HUDEP-2 (cell line): ENCODE measurements around the gene CDH2.

Experiments used
- DNase-seq, 76 experiments: peaks; one replicate each; lab custom pipeline; 2025; ENCODE audit not compliant: unreplicated experiment in 76 of 76; lab: John Stamatoyannopoulos, UW

The CDH2 gene

DNA sequence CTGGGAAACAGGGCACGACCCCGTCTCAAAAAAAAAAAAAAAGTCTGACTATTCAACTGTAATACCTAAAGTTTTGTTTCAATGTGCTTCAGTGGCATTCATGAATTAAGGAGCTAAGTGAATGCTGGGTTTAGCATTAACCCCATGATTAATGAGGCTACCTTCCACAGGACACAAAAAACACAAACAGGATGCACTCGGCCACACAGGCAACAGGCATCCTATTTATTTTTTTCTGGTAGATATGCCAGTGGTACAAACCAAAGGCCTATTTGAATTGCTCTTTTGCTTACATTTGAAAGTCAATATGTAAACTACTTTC, 48.3 kb downstream of the CDH2 start:
- no peak for DNase-seq

- DNase-seq: no peak
Measured at GRCh38 chr18:28127763-28128658, 48.9 kb downstream of the CDH2 start.

DNA sequence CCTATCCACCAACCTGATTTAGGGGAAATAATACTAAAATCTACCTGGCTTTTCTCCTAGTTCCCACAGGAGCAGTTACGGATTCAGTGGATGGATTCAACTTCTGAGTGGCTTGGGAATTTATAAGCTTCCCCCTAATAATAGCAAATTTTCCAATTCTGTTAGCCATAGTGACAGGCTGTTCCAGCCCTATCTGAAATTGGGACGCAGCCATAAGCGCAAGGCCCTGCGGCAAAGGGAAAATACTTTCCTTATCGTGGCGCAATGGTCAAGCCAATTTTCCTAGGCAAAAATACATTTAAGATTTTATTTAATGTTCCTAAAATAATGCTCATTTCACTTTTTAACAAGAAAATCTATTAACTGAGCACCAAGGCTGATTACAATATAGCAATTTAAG, 49.7 kb downstream of the CDH2 start:
- no peak for DNase-seq

DNA sequence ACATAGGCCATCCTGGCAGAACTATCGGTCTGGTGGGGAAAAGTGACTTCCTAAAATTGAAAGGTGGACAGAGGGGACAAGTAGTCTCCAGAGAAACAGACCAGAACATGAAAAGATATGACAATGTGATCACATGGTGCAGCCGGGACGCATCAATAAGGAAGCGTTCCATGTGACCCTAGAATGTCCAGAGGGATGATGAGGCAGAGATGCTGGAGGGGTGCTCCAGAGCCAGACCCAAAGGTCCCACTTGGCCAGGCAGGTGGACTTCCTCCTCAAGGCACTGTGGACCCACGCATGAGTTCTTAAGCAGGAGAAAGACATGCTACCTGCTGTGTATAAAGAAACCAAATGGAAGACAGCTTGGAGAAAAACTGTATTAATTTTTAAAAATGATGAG, 50.2 kb downstream of the CDH2 start:
- DNase-seq: no peak

- no peak for DNase-seq
Measured at GRCh38 chr18:28125051-28125450, 51.9 kb downstream of the CDH2 start.

DNA sequence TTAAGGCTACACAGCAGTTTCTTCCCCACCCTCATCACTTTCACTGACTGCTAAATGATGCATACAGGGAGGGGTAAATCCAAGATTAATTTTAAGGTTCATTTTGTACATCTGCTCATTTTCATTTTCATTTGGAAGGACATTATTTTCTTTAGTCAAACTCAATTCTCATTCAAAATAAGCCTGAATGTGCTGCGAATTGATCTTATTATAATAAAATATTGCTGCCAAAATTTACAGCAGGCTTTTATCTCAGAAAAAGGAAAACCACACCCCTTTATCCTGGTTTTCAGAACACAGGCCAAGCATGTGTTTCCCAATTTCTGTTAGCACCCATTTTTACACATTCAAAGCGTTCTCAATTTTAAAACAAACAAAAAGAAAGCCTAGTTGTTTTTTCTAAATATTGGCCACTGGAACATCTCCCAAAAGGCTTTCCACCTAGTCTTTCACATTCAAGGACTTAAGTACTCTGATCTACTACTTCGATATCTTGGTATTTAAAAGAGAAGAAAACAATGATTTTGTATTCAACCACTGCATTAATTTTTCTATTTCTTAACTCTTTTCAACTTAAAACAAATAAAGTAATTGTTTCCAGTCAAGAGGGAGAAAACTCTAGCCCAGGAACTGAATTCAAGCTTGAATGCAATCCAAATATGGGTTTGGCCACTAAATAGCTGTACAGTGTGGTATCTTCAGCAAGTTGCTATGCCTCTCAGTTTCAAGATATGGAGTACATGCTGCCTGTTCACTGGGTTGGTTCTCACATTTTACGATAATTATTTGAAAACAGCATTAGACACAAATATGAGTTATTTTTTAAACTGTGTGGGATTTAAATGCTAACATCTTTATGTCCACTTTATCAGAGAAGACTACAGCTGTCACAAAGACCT, 52.5 kb downstream of the CDH2 start:
- DNase-seq: no peak

- DNase-seq: no peak
Measured at GRCh38 chr18:28123401-28124030, 53.4 kb downstream of the CDH2 start.

DNA sequence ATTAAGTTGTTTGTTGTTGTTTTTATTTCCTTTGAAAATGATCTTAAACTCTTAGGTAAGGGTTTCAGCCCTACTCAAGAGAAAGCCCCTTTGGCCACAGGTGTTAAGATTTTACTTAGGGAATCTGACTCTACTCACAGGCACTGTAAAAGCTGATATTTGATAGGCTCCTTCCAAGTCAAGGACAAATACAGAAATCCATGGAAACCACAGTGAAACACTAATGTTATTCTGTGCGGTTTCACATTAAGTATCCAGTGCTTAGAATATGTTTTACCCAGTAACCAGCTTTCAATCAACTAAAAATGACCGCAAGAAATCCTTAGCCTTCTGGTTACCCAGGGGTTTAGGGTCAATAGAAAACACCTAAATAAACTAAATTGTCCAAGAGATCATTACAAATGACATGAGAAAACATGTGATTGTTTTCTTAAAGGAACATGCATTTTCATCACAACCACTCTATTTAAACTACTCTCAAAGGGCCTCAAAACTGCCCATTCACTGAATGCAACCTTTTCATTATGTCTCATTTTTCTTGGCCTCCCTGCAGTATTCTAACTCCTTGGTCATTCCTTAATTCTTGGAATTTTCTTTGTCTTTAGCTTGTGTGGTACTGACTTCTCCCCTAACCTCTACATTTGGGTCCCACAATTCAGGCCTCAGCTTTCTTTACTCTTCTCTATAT, 56.0 kb downstream of the CDH2 start:
- no peak for DNase-seq

DNA sequence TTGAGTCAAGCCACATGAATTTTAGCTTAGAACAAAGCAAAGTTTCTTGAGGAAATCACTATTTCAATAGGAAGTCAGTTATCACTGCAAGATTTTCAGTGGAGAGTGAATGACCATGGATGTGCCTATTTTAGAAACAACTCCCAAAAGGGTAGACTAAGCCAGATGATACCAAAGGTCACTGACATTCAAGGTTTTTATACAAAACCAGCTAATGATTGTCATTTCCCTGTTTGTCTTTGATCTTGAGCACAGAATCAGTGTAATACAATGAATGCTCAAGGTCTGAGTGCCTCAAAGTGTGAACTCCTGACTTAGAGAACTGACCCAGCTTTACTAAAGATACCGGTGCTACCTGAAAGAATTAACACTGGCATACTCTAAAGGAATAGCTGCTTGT, 60.5 kb downstream of the CDH2 start:
- DNase-seq: no peak

DNA sequence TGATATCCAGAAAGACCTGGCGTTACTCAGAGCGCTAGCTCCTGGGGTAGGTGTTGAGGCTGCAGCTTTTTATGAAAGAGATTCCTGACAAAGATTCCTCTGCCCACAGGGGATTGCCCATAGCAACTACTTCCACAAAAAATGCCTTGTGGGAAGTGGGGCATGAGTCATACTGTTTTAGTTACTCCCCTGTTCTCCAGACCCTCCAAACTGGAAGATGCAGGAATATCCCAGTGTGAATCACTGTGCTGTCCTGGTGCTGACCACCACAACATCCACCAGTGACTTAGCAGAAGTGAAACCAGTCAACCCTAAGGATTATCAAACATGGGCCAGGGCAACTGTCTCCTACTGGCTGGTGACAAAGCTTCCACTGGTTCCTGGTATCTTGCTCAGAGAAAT, 61.8 kb downstream of the CDH2 start:
- no peak for DNase-seq

DNA sequence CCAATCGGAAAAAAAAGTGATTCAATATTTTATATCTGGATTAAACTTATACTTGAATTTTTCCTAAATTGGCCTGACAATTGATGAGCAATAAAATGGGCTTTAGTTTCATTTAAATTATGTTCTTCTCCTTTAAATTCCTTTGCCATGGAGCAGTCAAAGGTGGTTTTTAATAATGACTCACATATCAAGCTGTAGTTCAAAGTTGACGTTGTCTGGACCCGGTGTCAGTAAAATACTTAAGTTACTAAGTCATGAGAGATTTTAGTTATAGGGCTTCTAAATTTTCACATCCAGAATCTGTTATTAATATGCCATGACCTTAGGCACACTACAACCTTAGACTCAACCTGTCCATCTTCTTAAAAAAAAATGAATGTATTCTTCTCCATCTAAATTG, 62.5 kb downstream of the CDH2 start:
- DNase-seq: no peak

DNA sequence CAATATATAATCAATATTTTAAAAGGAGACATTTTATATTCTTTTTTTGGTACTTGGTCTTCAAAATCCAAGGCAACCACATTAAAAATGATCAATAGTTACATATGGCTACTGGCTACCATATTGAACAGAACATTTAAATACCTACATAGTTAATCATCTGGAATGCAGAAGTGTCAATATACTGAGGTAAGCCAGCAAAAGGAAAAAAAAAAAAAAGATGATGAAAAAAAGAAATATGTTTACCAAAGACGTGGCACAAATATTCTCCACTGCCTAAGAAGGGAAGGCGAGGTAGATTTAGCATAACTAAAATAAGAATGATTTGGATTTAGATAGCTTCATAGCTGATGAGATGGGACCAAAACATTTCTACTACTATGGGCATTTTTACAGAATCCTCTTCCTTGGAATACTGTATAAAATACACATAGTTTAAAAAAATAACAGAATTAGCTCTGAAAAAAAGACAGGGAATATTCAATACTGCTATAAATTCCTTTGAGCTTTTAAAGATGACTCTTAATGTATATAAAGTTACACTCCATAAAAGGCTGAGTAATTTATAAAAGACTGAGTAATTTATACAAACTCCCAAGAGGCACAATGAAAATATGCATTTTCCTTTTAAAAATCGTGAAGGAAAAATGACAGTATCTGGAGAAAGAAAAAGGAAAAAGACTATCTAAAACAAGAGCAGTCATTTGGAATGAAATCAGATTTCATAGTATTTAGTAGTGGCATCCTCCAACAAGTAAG, 63.5 kb downstream of the CDH2 start:
- no peak for DNase-seq

DNA sequence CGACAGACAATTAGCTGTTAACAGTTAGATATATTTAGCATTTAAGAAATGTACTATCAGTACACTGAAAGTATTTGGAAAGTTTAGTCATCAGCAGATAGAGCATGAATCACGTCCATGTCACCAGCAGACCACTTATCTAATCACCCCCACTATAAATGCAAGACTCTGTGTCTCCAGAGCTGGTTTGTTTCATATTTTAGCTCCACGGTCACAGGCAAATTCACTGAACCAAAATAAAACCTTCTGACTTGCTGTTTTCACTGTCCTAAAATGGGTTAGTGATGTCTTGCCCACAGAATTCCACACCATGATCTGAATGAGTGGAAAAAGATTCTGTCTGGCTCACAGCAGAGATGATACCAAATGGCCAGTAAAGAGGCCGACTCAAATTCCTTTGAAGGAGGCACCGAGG, 64.9 kb downstream of the CDH2 start:
- DNase-seq: no peak

GRCh38 chr18:28110924-28111323, 66.0 kb downstream of the CDH2 start:
- no peak for DNase-seq

- DNase-seq: no peak
Measured at GRCh38 chr18:28109781-28110560, 67.0 kb downstream of the CDH2 start.

- no peak for DNase-seq
Measured at GRCh38 chr18:28108814-28109213, 68.1 kb downstream of the CDH2 start.

DNA sequence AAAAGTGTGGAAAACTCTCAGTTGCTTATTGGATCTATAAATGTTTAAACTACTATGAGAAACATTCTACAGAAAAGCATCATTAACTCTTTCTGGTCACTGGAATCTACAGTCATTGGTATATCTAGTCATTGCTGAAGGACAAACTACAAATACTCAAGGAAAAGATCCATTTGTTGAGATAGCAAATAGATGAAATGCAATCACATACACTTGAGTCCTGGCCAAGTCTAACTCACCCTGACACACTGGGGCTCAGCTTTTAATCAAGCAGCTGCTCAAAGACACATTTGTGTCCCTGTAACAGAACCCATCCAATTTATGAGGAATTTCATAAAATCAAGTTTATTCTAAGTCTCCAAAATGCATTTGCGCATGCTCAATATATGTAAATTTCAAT, 68.7 kb downstream of the CDH2 start:
- no peak for DNase-seq

GRCh38 chr18:28099237-28099636, 77.7 kb downstream of the CDH2 start:
- no peak for DNase-seq

DNA sequence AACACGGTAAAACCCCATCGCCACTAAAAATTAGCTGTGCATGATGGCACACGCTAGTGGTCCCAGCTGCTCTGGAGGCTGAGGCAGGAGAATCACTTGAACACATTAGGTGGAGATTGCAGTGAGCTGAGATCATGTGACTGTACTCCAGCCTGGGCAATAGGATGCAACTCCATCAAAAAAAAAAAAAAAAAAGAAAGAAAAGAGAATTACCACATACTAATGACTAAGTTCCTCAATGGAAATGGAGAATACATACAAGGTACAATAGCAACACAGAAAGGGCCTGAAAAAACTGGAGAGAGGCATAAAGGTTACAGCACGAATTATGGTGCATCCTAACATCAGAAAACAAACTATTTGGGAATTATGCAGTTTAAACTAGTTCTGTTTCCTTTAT, 81.3 kb downstream of the CDH2 start:
- DNase-seq: no peak
